ENCODE results near the gene FREY1.

FREY1 gene

GRCh38 chr11:45860764-45861510 lies 46.1 kb downstream of the FREY1 start:
- no peak for DNase-seq

GRCh38 chr11:45860348-45860747 lies 46.7 kb downstream of the FREY1 start:
- no peak for DNase-seq

GRCh38 chr11:45859661-45860140 lies 47.4 kb downstream of the FREY1 start:
- no peak for DNase-seq

- DNase-seq: no peak
Observed at GRCh38 chr11:45858751-45859398, 48.2 kb downstream of the FREY1 start.

GRCh38 chr11:45857961-45858474 lies 49.1 kb downstream of the FREY1 start:
- DNase-seq: no peak

Data from CD4-positive, alpha-beta T cell treated with Interleukin-17A for 4 hours (primary cell).